HG03378 (cell line): ENCODE data around the gene PICK1.

Source experiments
- ATAC-seq: cut with Tn5 transposase; IDR thresholded peaks from one replicate; pipeline ENCODE4 v1.9.1; 2021; ENCODE audit warnings: mild to moderate bottlenecking, moderate library complexity; ENCODE audit not compliant: unreplicated experiment

Gene PICK1

DNA sequence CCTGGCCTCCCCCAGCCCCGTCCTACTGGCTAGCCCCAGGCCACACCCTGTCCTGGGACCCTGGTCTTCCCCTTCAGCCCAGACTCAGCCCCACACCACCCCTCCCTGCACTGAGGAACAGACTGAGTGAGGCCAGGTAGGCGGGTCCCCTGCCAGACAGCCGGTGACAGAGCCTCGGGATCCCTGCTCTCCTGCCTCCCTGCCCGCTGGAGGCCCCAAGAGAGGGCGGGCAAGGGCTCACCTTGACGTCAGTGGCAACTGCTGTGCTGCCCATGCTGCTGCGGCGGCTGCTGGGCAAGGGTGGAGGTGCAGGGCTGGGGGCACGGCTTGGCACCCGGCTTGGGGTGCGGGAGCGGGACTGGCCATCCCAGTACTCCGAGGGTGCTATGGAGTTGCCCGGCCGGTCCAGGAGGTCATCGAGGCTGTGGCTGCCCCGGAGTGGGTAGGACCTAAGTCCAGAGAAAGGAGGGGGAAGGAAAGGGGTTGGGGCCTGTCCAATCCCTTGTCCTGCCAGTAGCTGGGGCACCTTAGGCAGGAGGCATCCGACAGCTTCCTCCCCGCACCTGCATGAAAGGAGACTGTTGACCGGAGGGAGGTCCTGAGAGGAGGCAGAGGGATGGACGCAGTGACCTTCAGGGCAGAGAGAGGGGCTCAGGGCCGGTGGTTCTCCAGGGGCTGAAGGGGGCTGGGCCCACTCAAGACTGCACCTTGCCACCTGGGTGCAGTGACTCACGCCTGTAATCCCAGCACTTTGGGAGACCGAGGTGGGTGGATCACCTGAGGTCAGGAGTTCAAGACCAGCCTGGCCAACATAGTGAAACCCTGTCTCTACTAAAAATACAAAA, 29.0 kb downstream of the PICK1 start:
- no peak for ATAC-seq

DNA sequence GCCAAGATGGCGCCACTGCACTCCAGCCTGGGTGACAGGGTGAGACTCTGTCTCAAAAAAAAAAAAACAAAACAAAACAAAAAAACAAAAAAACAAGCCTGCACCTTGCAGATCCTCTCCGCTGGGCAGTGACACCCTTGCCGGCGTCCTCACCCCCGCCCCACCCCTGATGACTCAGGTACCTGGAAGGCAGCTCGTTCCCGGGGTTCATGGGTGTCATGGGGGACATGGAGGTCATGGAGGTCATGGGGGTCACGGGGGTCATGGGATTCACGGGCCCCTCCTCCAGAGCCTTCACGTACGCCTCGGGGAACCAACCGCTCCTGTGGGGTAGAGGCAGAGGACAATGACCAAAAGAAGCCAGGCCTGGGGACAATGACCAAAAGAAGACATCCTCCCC, 29.7 kb downstream of the PICK1 start:
- ATAC-seq: no peak

DNA sequence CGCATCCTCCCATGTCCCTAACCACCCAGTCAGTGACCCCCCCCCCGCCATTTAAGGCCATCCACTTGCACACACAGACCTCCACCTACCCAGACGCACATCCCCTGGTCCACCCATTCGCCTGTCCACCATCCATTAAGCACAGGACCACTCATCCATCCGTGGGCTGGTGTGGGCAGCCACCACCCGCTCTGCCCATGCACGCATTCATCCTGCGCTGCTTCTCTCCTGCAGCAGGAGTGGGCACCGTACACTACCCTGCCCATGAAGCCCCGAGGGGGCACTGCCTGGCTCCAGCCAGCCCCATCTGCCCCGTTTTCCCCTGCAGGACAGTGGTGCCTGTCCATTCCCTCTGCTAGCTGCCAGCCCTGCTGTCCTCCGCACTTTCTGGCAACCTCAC, 30.7 kb downstream of the PICK1 start:
- ATAC-seq: no peak

DNA sequence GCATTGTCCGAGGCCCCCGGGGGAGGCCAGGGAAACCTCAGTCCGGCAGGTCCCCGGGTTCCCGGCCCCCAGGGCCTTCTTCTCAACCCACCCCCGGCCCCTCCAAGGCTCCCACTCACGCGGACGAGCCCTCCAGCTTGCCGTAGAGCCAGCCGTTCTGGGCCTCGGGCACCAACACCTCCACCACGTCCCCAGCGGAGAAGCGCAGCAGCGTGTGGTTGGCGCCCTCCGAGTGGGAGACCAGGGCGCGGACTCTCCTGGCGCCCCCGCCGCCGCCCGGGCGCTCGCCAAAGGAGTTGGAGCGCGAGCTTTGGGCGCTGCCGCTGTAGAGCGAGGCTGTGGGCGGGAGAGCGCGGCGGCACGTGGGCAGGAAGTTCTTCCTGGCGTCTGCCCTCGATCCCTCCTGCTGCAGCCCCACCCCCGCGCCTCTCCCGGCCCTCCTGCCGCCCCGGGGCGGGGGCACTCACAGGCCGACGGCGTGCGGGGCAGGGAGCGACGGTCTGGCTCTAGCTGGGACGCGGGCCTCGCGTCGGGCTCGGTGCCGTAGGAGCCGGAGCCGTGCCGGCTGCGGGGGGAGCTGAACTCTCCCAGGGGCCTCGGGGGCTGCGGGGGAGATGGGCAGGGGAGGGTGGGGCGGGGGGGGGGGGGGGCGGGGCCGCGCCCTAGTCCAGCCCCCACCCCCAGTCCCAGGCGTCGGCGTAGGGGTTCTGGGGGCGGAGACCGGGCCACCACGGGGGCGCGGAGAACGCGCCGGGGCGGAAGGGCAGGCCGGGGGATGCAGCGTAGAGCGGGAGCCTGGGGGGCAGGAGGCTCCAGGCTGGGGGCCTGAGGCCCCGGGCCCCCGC, 31.6 kb downstream of the PICK1 start:
- ATAC-seq: no peak

DNA sequence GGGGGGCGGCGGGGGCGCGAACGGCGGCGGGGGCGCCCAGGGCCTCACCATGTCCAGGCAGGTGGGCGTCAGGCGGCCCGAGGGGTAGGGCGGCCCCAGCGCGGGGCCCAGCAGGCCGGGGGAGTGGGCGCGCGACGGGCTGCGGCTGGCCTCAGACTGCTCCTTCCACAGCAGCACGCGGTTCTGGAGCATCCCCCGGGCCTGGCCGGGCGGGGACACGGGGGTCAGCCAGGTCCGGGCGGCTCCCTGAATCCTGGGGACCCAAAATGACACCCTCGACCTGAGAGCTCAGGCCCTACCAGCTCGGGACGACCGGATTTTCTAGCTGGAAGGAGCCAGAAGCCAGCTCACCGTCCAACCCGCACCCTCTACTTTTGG, 32.3 kb downstream of the PICK1 start:
- no peak for ATAC-seq

DNA sequence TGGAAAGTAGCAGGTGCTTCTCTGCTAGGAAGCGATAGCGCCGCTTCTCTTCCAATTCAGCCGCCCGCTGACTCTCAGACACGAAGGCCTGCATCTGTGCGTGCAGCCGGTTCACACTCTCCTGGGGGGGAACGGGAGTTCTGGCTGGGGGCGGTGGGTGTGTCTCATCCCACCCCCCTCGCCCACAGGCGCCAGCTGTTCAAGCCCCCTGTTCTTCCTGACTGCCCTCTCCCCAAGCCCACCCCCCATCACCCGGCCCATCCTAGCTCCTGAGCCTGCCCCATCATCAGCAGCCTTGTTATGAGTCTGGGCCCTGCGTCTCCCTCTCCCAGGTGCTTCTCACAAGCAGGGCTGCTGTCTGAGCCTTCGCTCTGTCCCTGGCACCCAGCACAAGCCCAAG, 39.9 kb downstream of the PICK1 start:
- ATAC-seq: no peak

DNA sequence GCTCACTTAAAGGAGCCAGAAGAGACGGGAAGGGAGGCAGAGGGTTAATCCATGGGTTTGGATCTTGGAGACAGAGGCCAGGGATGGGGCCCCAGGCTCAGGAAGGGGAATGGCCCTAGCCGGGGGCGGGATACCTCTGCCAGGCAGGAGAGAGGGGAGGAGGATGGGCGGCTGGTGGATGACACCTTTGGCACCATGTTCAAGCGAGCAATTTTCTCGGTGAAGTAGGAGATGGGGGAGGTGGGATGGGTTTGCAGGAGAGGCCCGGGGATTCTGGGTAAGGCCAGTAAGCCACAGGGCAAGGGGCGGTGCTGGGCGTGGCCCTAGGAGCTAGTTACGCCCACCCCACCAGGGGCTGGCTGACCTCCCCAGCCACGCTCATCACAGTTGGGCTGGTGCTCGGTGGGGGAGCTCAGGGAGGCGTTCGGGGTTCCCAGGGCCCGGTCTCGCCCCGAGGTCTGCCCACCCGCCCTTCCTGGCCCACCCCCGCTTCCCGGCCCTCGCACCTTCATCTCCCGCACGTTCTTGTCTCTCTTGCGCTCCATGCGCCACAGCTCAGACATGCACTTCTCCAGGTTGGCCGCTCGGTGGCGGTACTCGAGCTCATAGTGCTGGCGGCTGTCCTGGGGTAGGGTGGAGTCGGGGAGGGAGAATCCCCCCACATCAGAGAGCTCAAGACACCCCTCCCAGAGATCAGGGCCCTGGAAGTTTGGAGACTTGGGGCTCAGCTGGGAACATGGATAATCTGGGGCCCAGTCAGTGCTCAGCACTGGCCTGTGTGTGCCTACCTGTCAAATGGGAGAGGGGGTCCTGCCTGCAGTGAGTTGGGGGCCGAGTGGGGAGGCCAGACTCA, 40.6 kb downstream of the PICK1 start:
- ATAC-seq: no peak

DNA sequence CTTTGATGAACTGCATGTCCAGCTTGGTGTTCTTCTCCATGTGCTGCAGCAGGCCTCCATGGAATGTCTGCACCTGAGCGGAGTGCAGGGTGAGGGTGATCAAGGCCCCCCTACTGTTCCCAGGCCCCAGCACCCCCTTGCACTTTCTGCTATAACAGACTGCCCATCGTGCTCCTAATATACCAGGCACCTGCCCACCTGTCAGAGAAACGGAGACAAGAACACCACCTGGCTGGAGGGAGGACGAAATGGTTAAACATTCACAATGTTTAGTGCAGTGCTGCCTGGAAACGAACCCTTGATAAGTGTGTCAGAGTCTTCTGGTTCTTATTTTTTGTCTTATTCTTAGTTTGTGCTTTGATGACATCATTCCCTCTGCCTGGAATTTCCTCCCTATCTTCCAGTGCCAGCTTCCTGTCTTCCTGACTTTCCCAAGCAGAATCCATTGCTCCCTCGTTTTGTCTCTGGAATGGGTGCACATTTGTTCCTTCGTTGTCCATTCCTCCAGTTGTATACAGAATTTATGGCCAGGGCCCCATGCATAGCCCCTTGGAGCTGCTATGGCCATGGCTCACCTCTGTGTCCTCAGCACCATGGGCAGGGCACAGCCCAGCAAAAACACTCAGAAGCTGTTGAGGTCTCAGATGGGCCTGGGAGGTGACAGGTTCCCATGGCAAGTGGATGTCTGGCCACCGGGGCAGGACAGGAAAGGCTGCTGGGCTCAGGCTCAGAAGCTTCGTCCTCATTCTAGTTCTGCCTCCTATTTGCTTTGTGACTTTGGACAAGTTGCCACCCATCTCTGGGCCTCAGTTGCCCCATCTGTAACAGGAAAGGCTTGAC, 41.4 kb downstream of the PICK1 start:
- ATAC-seq: no peak

DNA sequence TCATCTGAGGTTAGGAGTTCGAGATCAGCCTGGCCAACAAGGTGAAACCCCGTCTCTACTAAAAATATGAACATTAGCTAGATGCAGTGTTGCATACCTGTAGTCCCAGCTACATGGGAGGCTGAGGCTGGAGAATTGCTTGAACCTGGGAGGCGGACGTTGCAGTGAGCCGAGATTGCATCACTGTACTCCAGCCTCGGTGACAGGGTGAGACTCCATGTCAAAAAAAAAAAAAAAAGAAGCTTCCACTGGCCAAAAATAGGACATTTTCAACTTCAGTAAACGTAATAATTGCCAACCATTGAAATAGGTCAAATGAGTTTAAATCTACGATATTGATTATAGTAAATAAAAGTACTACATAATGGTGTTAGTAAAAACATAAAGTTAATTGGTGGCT, 46.4 kb downstream of the PICK1 start:
- no peak for ATAC-seq

DNA sequence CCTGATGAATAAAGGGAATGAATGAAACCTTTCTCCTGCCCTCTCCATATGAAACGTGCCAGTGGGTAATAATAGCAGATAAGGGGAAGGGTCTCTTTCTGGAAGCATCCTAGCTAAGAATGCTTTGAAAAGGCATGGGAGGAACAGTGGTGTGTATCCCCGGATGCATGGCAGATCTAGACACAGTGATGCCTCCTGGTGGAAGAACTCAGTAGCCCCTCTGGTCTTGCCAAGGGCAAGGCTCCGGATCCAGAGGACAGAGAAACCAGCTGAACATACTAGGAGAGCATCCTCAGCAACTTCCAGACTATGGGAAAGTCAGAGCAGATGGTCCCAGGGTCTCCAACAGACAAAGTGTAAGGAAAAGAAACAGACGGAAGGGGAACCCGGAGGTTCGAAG, 46.9 kb downstream of the PICK1 start:
- no peak for ATAC-seq

DNA sequence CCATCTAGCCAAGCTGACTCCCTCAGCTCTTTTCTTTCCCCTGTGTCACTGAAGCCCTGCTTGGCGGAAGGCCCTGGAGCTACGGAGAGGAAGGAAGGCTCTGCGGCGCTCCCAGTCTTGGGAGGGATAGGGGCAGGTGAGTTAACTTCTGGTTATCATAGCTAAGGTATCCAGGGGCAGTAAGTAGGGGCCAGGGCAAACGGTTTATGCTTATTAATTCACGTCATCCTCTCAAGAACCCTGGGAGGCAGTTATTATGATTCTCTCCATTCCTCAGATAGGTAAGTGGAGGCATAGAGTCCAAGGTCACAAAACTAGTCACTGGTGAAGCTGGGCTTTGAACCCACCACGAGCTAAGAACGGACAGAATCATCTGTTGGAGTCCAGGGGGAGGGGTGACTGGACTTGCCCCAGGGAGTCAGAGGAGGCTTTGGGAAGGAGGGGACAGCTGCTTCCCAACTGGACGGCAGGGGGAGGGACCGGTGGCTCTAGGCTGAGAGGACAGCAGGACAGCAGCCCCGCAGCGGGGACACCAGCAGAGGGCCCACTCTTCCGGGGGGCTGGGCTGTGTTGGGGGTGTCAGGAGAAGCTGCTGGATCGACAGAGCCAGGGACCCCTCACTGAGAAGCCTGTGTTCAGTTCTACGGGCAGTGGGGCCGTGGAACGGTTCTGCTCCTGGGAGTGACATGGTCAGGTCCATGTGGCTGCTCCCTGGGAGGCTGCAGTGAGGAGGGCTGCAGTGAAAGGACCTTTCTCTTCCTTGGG, 49.8 kb downstream of the PICK1 start:
- ATAC-seq: no peak

DNA sequence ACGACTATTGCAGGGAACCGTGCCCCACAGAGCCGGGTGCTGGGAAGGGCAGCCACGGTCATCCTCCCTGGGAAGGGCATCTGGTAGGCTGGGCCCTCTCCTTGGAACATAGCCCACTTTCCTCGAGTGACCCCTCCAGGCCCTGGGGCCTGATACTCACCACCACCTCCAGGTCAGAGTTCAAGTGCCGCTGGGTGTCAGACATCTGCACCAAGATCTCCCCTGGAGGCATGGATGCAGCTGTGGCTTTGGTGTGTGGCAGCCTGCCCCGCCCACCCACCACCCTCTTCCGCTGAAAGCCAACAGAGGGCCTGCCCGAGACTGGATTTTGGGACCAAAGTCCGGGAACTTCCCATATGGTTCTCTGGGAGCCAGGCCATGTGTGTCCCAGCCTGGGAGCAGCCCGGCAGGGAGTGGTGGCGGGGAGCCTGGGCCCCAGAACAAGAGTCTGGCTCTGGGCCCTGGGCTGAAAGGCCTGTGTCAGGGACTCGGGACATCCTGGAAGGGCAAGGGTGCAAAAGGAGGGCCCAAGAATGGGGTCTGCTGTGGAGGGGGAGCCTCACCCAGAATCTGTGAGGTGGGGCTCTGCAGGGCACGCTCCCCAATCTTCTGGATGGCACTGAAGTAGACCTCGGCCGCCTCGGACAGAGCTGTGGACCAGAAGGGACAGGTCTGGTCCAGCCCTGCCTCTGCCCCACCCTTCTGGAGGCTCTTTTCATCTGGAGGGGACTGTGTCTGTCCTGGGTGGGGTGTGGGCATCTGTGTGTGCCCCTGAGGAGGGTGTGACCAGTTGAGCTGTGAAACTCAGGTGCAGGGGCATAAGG, 50.7 kb downstream of the PICK1 start:
- ATAC-seq: no peak

DNA sequence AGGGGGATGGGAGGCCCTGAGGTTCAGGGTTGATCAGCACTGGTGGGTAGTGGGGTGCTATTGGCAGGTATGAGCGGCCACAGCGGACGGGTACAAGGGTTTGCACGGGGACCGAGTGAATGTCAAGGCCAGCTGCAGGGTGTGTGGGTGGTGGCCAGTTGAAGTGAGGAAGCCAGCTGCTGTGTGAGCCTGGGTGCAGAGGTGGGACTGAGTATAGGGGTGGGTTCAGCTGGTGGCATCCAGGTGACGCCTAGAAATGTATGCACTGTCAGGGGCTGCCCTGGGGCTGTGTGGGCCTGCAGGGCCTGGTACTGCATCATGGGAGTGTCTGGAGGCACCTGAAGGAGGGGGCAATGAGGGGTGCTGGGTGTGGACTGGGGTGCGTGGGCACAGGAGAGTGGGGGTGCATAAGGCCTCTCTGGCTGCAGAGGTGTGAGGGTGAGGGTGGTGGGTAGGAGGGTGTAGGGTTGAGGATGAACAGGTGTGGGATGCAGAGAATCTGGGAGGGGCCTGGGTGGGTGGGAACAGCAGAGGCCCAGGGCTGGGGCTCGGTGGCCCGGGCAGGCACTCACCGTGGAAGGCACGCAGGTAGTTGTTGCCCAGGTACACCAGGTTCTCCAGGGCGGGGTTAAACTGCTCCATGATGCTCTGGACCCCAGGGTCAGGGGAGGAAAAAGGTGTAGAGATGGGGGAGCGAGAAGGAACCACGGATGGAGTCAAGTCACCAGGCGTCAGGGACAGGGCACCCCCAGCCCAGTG, 51.5 kb downstream of the PICK1 start:
- ATAC-seq: no peak

DNA sequence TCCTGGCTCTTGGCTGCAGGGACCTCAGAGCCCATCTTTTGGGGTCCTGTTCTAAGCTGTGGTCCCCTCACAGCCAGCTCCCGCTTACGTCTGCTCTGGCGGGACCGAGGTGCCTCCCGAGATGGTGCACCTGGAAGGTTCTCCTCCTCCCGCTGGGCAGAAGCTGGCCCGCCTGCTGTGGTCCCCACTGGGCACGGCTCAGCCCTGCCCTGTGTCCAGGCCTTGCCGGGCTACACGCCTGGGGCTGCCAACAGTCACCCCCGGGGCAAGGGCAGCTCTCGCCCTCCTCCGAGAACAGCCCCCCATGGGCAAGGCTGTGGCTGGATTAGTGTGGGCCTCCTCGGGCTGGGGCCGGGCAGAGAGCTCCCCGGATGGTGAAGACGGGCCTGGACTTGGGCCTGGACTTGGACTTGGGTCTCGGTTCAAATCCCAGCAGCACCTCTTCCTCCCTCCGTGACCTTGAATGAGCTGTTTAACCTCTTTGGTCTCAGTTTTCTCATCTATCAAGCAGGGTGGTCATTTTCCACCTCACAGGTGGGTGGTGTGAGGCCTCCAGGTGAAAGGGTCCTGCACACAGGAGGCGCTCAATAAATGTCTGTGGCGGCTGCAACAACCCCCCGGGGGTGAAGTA, 52.3 kb downstream of the PICK1 start:
- ATAC-seq: no peak

DNA sequence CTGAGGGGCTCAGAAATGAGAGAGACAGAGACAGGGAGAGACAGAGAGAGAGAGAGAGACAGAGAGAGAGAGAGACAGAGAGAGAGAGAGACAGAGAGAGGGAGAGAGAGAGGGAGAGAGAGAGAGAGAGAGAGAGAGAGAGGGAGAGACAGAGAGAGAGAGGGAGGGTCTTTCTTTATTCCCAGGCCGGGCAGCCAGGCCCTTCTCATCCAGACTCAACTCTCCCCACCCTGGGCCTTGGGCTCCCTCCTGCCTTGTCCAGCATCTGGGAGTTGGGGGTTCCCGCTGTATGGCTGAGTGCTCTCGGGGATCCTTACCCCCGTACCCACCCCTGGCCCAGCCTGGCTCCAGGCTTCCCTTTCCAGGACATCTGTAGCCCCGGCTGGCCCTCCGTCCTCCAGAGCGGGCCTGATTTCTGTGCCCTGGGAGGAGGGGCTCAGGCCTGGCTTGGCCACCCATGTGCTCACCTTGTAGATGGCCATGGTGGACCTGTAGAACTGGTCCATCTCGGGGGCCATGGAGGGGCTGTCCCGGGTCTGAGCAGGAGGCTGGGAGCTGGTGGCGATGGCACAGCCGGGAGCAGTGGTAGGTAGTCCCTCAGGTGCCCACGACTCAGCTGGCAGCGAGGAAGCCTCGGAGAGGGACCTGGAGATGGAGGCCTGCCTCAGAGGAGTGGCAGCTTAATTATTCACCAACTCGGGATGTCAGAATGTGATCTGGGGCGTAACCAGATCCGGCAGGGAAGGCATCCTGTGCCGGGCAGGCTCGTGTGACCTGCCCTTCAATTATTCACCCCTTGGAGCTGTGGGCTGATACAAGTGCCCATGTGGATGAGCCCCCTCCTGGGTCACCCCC, 53.0 kb downstream of the PICK1 start, which contains the start of gene BAIAP2L2:
Gene BAIAP2L2 (minus strand): TSS at position 677 of the 855 bp plus-strand sequence. CDS start 159 bp downstream, at position 518.
- ATAC-seq: no peak
